BJ (cell line): ENCODE measurements around the gene GET3. TPM values are rescaled to one million over a fixed set of nuclear protein-coding genes. Genes with fewer than 3 reads are reported as not detected.
"Not testable (repeated sequence)": the region's sequence is repeated elsewhere in the genome, so short reads cannot be mapped to it uniquely, and the experiment has no call there.

Experiments
- CTCF ChIA-PET: fragments of 350-600 bp; formaldehyde crosslinking; extraction: SDS; loops from one replicate; lab custom pipeline; 2021; ENCODE audit warnings: antibody characterized with exemption, inconsistent platforms; lab: Yijun Ruan, JAX
- POLR2A ChIA-PET: fragments of 300-600 bp; sonication (Branson Sonifier 250); formaldehyde crosslinking; extraction: SDS; loops from one replicate; lab custom pipeline; 2021; ENCODE audit warnings: antibody characterized with exemption; lab: Charles Lee
- DNase-seq: peaks from one replicate; pipeline ENCODE4 v3.0.0-alpha.2; 2011; ENCODE audit warnings: low read depth
- H3K27me3 ChIP-seq: 2 replicates; pipeline ENCODE4 v1.6.0; 2011; ENCODE audit warnings: low read length; ENCODE audit not compliant: control insufficient read depth, insufficient read depth
- H3K36me3 ChIP-seq: 2 replicates; pipeline ENCODE4 v1.5.1; 2011; ENCODE audit warnings: low read length; ENCODE audit not compliant: control insufficient read depth, insufficient read depth
- H3K4me3 ChIP-seq: 2 replicates; pipeline ENCODE4 v1.5.1; 2011; ENCODE audit warnings: low read depth, mild to moderate bottlenecking, control low read depth, low read length
- CTCF ChIP-seq: IDR thresholded peaks from 2 replicates; pipeline ENCODE4 v1.5.1; 2011; ENCODE audit warnings: low read depth, mild to moderate bottlenecking, control low read depth, inconsistent platforms, low read length, moderate library complexity; ENCODE audit not compliant: insufficient read depth
- polyA plus RNA-seq: library from polyadenylated mRNA; depleted of rRNA; stranded (reverse); fragments of >200 nt; gene quantifications from 2 replicates; pipeline ENCODE4 v1.2.3, GENCODE V29; 2011

The GET3 gene
- polyA plus RNA-seq, 1 experiment: 250 TPM

GRCh38 chr19:12695096-12695495 lies 42.2 kb upstream of the GET3 start:
- POLR2A ChIA-PET: no interaction called here

GRCh38 chr19:12695514-12695913 lies 41.8 kb upstream of the GET3 start:
- peaks cover 13% of the 10 kb centered on the region for H3K36me3 ChIP-seq
- peak overlapping the region; percentile 82 for H3K4me3 ChIP-seq
- ChIA-PET CTCF (interaction anchor here (0.8 kb wide), 2 partner anchors 11 to 71 kb away, joined by 3 read pairs; no protein-coding TSS in a partner anchor), POLR2A (no interaction called here)
- no peak for TF ChIP-seq CTCF
- no peak for DNase-seq
- no peaks in the 10 kb centered on the region for H3K27me3 ChIP-seq

More at GRCh38 chr19:12695096-12695495, 42.2 kb upstream of the GET3 start:
- no peaks in the 10 kb centered on the region for H3K27me3 ChIP-seq
- no peak for TF ChIP-seq CTCF
- no peak for DNase-seq
- H3K4me3 ChIP-seq: no peak overlapping the region
- H3K36me3 ChIP-seq: peaks cover 10% of the 10 kb centered on the region
- CTCF ChIA-PET: interaction anchor here (0.8 kb wide), 1 partner anchor 11 kb away, joined by 3 read pairs; no protein-coding TSS in a partner anchor

GRCh38 chr19:12695997-12696365 lies 41.3 kb upstream of the GET3 start:
- peaks cover 17% of the 10 kb centered on the region for H3K36me3 ChIP-seq
- POLR2A ChIA-PET: interaction anchor here (0.6 kb wide), 1 partner anchor 63 kb away, joined by 4 read pairs; no protein-coding TSS in a partner anchor
- TF ChIP-seq CTCF: no peak
- no peaks in the 10 kb centered on the region for H3K27me3 ChIP-seq
- no peak for DNase-seq
- CTCF ChIA-PET: interaction anchor here (0.8 to 1.5 kb wide), 4 partner anchors 11 to 175 kb away, joined by 3 read pairs; no protein-coding TSS in a partner anchor
- H3K4me3 ChIP-seq: peak overlapping the region; percentile 82

GRCh38 chr19:12696366-12697335 lies 40.6 kb upstream of the GET3 start, which contains the start of gene FBXW9:
FBXW9 (minus strand) TSS chr19:12696631; CDS start chr19:12696581, 50 bp downstream.
- POLR2A ChIA-PET: interaction anchor here (0.6 kb wide), 1 partner anchor 62 kb away, joined by 4 read pairs; no protein-coding TSS in a partner anchor
- CTCF ChIA-PET: interaction anchor here (0.8 to 1.6 kb wide), 5 partner anchors 15 to 174 kb away, joined by 3 to 4 read pairs (median 3); partner anchors contain the start of gene DHPS
- no peak for TF ChIP-seq CTCF
- Histone ChIP-seq H3K27me3 (no peaks in the 10 kb centered on the region), H3K4me3 (peak within 1 kb of the TSS; percentile 82), H3K36me3 (peaks cover 22% of the 10 kb centered on the region)
- peak; percentile 63 for DNase-seq

- H3K27me3 ChIP-seq, DNase-seq, POLR2A ChIA-PET, H3K4me3 ChIP-seq: not testable (repeated sequence)
- CTCF ChIA-PET: interaction anchor here (1.0 to 1.6 kb wide), 3 partner anchors 16 to 60 kb away, joined by 3 to 4 read pairs (median 3); partner anchors contain the start of gene DHPS
- H3K36me3 ChIP-seq: peaks cover 27% of the 10 kb centered on the region
Observed at GRCh38 chr19:12697425-12697824, 39.9 kb upstream of the GET3 start.
